Hepatocyte (in vitro differentiated cells): ENCODE measurements around the gene AGMAT. TPM values are rescaled to one million over a fixed set of nuclear protein-coding genes. Genes with fewer than 3 reads are reported as not detected.

Source experiments
- DNase-seq: peaks from one replicate; pipeline ENCODE4 v3.0.0-alpha.2; 2016; ENCODE audit warnings: low spot score
- H2AFZ ChIP-seq: fragments of 200-600 bp; sonication (generic); 2 replicates; pipeline ENCODE4 v1.6.0; 2016; ENCODE audit warnings: antibody characterized with exemption, mild to moderate bottlenecking
- H3K27ac ChIP-seq: fragments of 200-600 bp; sonication (generic); 2 replicates; pipeline ENCODE4 v1.5.1; 2016; ENCODE audit warnings: mild to moderate bottlenecking
- H3K27me3 ChIP-seq: fragments of 200-600 bp; sonication (generic); 2 replicates; pipeline ENCODE4 v1.6.1; 2016
- H3K36me3 ChIP-seq: fragments of 200-600 bp; sonication (generic); replicated peaks from 2 replicates; pipeline ENCODE4 v1.5.1; 2016; ENCODE audit warnings: low read depth; ENCODE audit not compliant: insufficient read depth
- H3K4me1 ChIP-seq: fragments of 200-600 bp; sonication (generic); 2 replicates; pipeline ENCODE4 v1.5.1; 2016; ENCODE audit warnings: mild to moderate bottlenecking, moderate library complexity; ENCODE audit not compliant: insufficient read depth
- H3K4me2 ChIP-seq: fragments of 200-600 bp; sonication (generic); 2 replicates; pipeline ENCODE4 v1.6.0; 2016
- H3K4me3 ChIP-seq: fragments of 200-600 bp; sonication (generic); 2 replicates; pipeline ENCODE4 v1.5.1; 2016; ENCODE audit warnings: mild to moderate bottlenecking
- H3K79me2 ChIP-seq: fragments of 200-600 bp; sonication (generic); 2 replicates; pipeline ENCODE4 v1.6.0; 2017; ENCODE audit warnings: mild to moderate bottlenecking
- H3K9me2 ChIP-seq: fragments of 200-600 bp; sonication (generic); replicated peaks from 2 replicates; pipeline ENCODE4 v1.6.0; 2017; ENCODE audit warnings: mild to moderate bottlenecking; ENCODE audit not compliant: insufficient read depth
- H3K9me3 ChIP-seq: fragments of 200-600 bp; sonication (generic); 2 replicates; pipeline ENCODE4 v1.5.1; 2016; ENCODE audit warnings: low read depth, mild to moderate bottlenecking
- H4K20me1 ChIP-seq: fragments of 200-600 bp; sonication (generic); 2 replicates; pipeline ENCODE4 v1.6.0; 2016; ENCODE audit warnings: mild to moderate bottlenecking; ENCODE audit not compliant: insufficient read depth, poor library complexity, severe bottlenecking
- EZH2 ChIP-seq: fragments of 200-600 bp; sonication (generic); IDR thresholded peaks from 2 replicates; pipeline ENCODE4 v1.6.1; 2016; ENCODE audit warnings: antibody characterized with exemption, mild to moderate bottlenecking, borderline replicate concordance
- EZH2phosphoT487 ChIP-seq: fragments of 200-600 bp; sonication (generic); IDR thresholded peaks from one replicate; pipeline ENCODE4 v1.6.1; 2018; ENCODE audit warnings: antibody characterized with exemption, mild to moderate bottlenecking, low read depth, moderate library complexity; ENCODE audit not compliant: unreplicated experiment, severe bottlenecking
- WGBS: methylation state at CpG from one replicate; pipeline ENCODE4 v1.1.6; 2016; ENCODE audit warnings: low lambda C conversion rate; ENCODE audit errors: missing lambda C conversion rate; 5-methylcytosine and 5-hydroxymethylcytosine counted together
- polyA plus RNA-seq: library from polyadenylated mRNA; unstranded; fragments of >200 nt; fragmentation: Nextera tagmentation; extraction: Ambion mirVana; gene quantifications from 2 replicates; pipeline ENCODE4 v1.2.1, GENCODE V29; 2016
- small RNA-seq: library from RNA; depleted of rRNA; stranded (forward); fragments of <200 nt; gene quantifications from one replicate; pipeline ENCODE3, GENCODE V24; 2014
- total RNA-seq: library from RNA; depleted of rRNA; stranded (reverse); fragments of >200 nt; gene quantifications from 2 replicates; pipeline ENCODE4 v1.2.3, GENCODE V29; 2014
- TF ChIP-seq, protein P1 (sequence below): fragments of 200-600 bp; sonication (generic); IDR thresholded peaks from 2 replicates; pipeline ENCODE4 v1.5.1; 2016; ENCODE audit warnings: antibody characterized with exemption, mild to moderate bottlenecking; ENCODE audit not compliant: poor library complexity

The AGMAT gene
- total and polyA plus RNA-seq, 2 experiments from 2014 or later: 28.7 to 42.9 TPM

DNA sequence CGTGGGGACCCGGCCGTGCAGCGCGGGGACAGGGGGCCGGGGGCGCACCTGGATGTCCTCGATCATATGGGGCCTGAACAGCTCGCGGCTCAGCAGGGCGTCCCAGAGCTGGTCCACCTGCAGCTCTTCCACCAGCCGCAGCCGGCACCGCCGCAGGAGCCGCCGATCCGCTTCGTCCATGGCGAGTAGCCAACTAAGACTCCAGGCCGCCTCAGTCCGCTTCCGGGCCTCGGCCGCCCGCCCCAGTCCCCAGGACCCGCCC, 60.9 kb downstream of the AGMAT start, which contains the start of gene CASP9:
CASP9 (minus strand) TSS at position 195 of the 262 bp plus-strand sequence; CDS start at position 180, 15 bp downstream.
- no peaks in the 10 kb centered on the region for H3K36me3 ChIP-seq
- peak within 1 kb of the TSS; percentile 64 for H3K4me3 ChIP-seq
- H3K4me1 ChIP-seq: peaks cover 11% of the 10 kb centered on the region
- peak within 1 kb of the TSS; percentile 94 for H3K27ac ChIP-seq
- H3K9me3 ChIP-seq: no peaks in the 10 kb centered on the region
- TF ChIP-seq, protein P1, sequence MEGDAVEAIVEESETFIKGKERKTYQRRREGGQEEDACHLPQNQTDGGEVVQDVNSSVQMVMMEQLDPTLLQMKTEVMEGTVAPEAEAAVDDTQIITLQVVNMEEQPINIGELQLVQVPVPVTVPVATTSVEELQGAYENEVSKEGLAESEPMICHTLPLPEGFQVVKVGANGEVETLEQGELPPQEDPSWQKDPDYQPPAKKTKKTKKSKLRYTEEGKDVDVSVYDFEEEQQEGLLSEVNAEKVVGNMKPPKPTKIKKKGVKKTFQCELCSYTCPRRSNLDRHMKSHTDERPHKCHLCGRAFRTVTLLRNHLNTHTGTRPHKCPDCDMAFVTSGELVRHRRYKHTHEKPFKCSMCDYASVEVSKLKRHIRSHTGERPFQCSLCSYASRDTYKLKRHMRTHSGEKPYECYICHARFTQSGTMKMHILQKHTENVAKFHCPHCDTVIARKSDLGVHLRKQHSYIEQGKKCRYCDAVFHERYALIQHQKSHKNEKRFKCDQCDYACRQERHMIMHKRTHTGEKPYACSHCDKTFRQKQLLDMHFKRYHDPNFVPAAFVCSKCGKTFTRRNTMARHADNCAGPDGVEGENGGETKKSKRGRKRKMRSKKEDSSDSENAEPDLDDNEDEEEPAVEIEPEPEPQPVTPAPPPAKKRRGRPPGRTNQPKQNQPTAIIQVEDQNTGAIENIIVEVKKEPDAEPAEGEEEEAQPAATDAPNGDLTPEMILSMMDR: no peak
- TF ChIP-seq EZH2phosphoT487: no peak
- TF ChIP-seq EZH2: no peak
- H3K4me2 ChIP-seq: peak within 1 kb of the TSS; percentile 73
- no peak for DNase-seq
- peaks cover 49% of the 10 kb centered on the region for H3K79me2 ChIP-seq
- peak within 1 kb of the TSS; percentile 21 for H2AFZ ChIP-seq
- no peaks in the 10 kb centered on the region for H3K27me3 ChIP-seq
- 0% methylated on average over 1 of the region's 27 CpGs for WGBS
- H4K20me1 ChIP-seq: no peaks in the 10 kb centered on the region
- no peaks in the 10 kb centered on the region for H3K9me2 ChIP-seq

DNA sequence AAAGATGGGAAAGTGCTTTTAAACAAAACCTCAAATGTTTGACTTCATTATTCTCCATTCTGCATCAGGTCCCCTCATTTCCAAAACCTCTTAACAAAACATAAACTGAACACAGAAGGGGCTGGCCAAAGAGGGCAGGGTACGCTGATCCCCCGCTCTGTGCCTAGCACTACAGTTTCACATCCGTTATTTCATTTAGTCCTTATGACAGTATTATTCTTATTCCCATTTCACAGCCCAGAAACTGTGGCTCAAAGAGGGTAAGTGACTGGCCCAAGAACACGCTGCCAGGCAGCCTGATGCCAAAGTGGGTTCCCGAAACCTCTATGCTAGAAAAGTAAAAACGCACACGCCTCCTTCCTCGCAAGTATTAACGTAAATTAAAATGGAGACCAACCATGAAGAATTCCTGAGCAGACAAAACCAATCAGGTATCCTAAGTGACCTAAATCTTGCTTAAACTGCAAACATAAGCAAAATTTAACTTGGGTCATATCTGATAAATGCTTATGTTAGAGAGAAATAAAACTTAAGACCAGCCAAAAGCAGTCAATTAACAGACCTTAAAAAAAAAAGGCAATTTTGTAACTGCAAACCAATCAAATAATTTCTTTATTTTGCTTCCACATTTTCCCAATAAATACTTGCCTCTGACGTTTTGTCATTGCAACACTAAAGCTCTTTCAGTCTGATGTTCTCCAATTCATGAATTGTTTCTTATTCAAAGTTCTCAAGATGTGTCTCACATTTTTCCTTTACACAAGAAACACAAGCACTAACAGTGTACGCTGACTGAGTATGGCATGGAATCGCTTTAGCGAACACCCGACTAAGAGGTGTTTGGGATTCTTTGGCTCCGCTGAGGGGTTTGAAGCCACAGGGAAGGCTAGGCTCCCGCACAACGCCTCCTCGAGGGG, 61.5 kb downstream of the AGMAT start:
- Histone ChIP-seq H3K4me2 (peak overlapping the region; percentile 72), H2AFZ (peak overlapping the region; percentile 10), H3K79me2 (peaks cover 44% of the 10 kb centered on the region), H3K9me2 (no peaks in the 10 kb centered on the region), H3K4me3 (peak overlapping the region; percentile 48), H3K36me3 (no peaks in the 10 kb centered on the region), H3K27me3 (no peaks in the 10 kb centered on the region), H3K9me3 (no peaks in the 10 kb centered on the region), H3K4me1 (peaks cover 11% of the 10 kb centered on the region), H3K27ac (peak overlapping the region; percentile 93), H4K20me1 (no peaks in the 10 kb centered on the region)
- TF ChIP-seq EZH2phosphoT487 (no peak), EZH2 (no peak)
- TF ChIP-seq, protein P1: no peak
- no peak for DNase-seq
- WGBS: 52% methylated on average over 15 of the region's 18 CpGs

DNA sequence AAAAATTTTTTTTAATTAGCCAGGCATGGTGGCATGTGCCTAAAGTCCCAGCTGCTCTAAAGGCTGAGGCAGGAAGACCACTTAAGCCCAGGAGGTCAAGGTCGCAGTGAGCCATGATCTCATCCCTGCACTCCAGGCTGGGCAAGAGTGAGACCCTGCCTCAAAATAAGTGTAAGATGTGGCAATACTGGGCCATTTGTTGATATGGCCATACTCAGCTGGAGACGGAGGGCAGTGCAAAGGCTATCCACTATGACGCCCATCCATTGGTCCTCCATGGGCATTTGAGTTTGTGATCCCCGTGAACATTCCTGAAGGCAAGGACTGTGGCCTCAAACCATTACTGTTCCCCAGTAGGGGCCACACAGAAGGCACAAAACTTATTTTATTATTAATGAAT, 62.3 kb downstream of the AGMAT start:
- Histone ChIP-seq H3K4me3 (no peak overlapping the region), H3K4me1 (peaks cover 11% of the 10 kb centered on the region), H4K20me1 (no peaks in the 10 kb centered on the region), H2AFZ (no peak overlapping the region), H3K9me2 (no peaks in the 10 kb centered on the region), H3K79me2 (peaks cover 35% of the 10 kb centered on the region), H3K9me3 (no peaks in the 10 kb centered on the region), H3K4me2 (peak overlapping the region; percentile 72), H3K36me3 (no peaks in the 10 kb centered on the region), H3K27ac (no peak overlapping the region), H3K27me3 (no peaks in the 10 kb centered on the region)
- WGBS: 95% methylated on average over 4 of the region's 4 CpGs
- no peak for DNase-seq
- TF ChIP-seq EZH2phosphoT487: no peak

Small RNA genes lying within 50 kb of the gene (small RNA-seq; reads per million reads assigned to genes)
- gene CD24P1: not detected
- not detected for gene RNU7-179P
- 0.09 reads per million for gene SCARNA21B

Other genes with a start within 250 kb of the AGMAT start
- gene EFHD2, start 175.2 kb downstream of the AGMAT start, total RNA-seq: 34.0 and 34.4 TPM in 2 replicates
- 63.7 and 67.5 TPM in 2 replicates for gene EFHD2, start 175.2 kb downstream of the AGMAT start, polyA plus RNA-seq
- gene CTRC, start 146.6 kb downstream of the AGMAT start, total RNA-seq: not detected in 2 replicates
- gene CTRC, start 146.6 kb downstream of the AGMAT start, polyA plus RNA-seq: 0.36 and 0.66 TPM in 2 replicates
- 2.2 and 9.5 TPM in 2 replicates for gene CELA2A, start 128.3 kb downstream of the AGMAT start, total RNA-seq
- gene CELA2A, start 128.3 kb downstream of the AGMAT start, polyA plus RNA-seq: 5.6 TPM in 2 replicates
- gene CELA2B, start 108.9 kb downstream of the AGMAT start, total RNA-seq: 0.73 TPM in 1 of 2 replicates, not detected in the other
- 1.4 TPM in 1 of 2 replicates, not detected in the other for gene CELA2B, start 108.9 kb downstream of the AGMAT start, polyA plus RNA-seq
- 17.1 and 21.2 TPM in 2 replicates for gene CASP9, start 60.8 kb downstream of the AGMAT start, total RNA-seq
- gene CASP9, start 60.8 kb downstream of the AGMAT start, polyA plus RNA-seq: 13.5 and 14.2 TPM in 2 replicates
- gene DNAJC16, start 58.2 kb downstream of the AGMAT start, total RNA-seq: 21.1 and 29.7 TPM in 2 replicates
- gene DNAJC16, start 58.2 kb downstream of the AGMAT start, polyA plus RNA-seq: 9.5 and 9.6 TPM in 2 replicates
- 27.4 and 40.1 TPM in 2 replicates for gene DDI2, start 32.4 kb upstream of the AGMAT start, total RNA-seq
- 5.6 and 7.5 TPM in 2 replicates for gene DDI2, start 32.4 kb upstream of the AGMAT start, polyA plus RNA-seq
- gene PLEKHM2, start 99.3 kb upstream of the AGMAT start, total RNA-seq: 38.9 and 43.1 TPM in 2 replicates
- gene PLEKHM2, start 99.3 kb upstream of the AGMAT start, polyA plus RNA-seq: 30.6 and 31.8 TPM in 2 replicates
- 0.68 and 0.87 TPM in 2 replicates for gene SLC25A34, start 151.2 kb upstream of the AGMAT start, total RNA-seq
- gene SLC25A34, start 151.2 kb upstream of the AGMAT start, polyA plus RNA-seq: 0.71 and 0.77 TPM in 2 replicates
- gene TMEM82, start 157.4 kb upstream of the AGMAT start, total RNA-seq: 10.7 and 11.9 TPM in 2 replicates
- gene TMEM82, start 157.4 kb upstream of the AGMAT start, polyA plus RNA-seq: 14.7 and 16.4 TPM in 2 replicates
- gene FBLIM1, start 173.7 kb upstream of the AGMAT start, total RNA-seq: 109 and 117 TPM in 2 replicates
- 102 and 120 TPM in 2 replicates for gene FBLIM1, start 173.7 kb upstream of the AGMAT start, polyA plus RNA-seq
- gene UQCRHL, start 222.6 kb upstream of the AGMAT start, total RNA-seq: 2.0 and 2.6 TPM in 2 replicates
- gene UQCRHL, start 222.6 kb upstream of the AGMAT start, polyA plus RNA-seq: 1.0 and 1.8 TPM in 2 replicates